NAMALWA (cell line): ENCODE measurements around the gene MAP3K10.

Experiments used
- DNase-seq: peaks from one replicate; pipeline ENCODE4 v3.0.0-alpha.2; 2015; ENCODE audit warnings: low spot score

Gene MAP3K10

GRCh38 chr19:40233811-40234389 lies 42.7 kb downstream of the MAP3K10 start:
- no peak for DNase-seq

- no peak for DNase-seq
These were observed 43.4 kb downstream of the MAP3K10 start for GRCh38 chr19:40234429-40235237.

GRCh38 chr19:40235238-40236025 lies 44.2 kb downstream of the MAP3K10 start:
- no peak for DNase-seq

- DNase-seq: no peak
These were observed 44.8 kb downstream of the MAP3K10 start for GRCh38 chr19:40236026-40236355.

- no peak for DNase-seq
These were observed 45.1 kb downstream of the MAP3K10 start for GRCh38 chr19:40236366-40236765.

- DNase-seq: no peak
These were observed 46.6 kb downstream of the MAP3K10 start for GRCh38 chr19:40237791-40238190.

- no peak for DNase-seq
These were observed 47.5 kb downstream of the MAP3K10 start for GRCh38 chr19:40238775-40239174.

- no peak for DNase-seq
These were observed 48.4 kb downstream of the MAP3K10 start for GRCh38 chr19:40239415-40240226.

- DNase-seq: no peak
These were observed 49.1 kb downstream of the MAP3K10 start for GRCh38 chr19:40240332-40240731.

GRCh38 chr19:40241125-40241808 lies 50.0 kb downstream of the MAP3K10 start:
- no peak for DNase-seq

GRCh38 chr19:40241809-40242384 lies 50.7 kb downstream of the MAP3K10 start:
- DNase-seq: no peak

GRCh38 chr19:40242480-40242879 lies 51.3 kb downstream of the MAP3K10 start:
- DNase-seq: no peak

- DNase-seq: no peak
These were observed 52.0 kb downstream of the MAP3K10 start for GRCh38 chr19:40243181-40243580.

GRCh38 chr19:40244579-40245317 lies 53.5 kb downstream of the MAP3K10 start:
- DNase-seq: no peak

- DNase-seq: no peak
These were observed 54.4 kb downstream of the MAP3K10 start for GRCh38 chr19:40245506-40246128.

GRCh38 chr19:40246292-40247073 lies 55.3 kb downstream of the MAP3K10 start:
- no peak for DNase-seq

- DNase-seq: no peak
These were observed 56.0 kb downstream of the MAP3K10 start for GRCh38 chr19:40247178-40247577.

GRCh38 chr19:40247735-40248262 lies 56.6 kb downstream of the MAP3K10 start:
- DNase-seq: no peak

- no peak for DNase-seq
These were observed 58.0 kb downstream of the MAP3K10 start for GRCh38 chr19:40249201-40249600.
